Measurements from ENCODE around the gene TRIP10. TPM values are rescaled to one million over a fixed set of nuclear protein-coding genes. Genes with fewer than 3 reads are reported as not detected.

The TRIP10 gene
- total RNA-seq, 1 donor, result 50.1 TPM

GRCh38 chr19:6800991-6801484 lies 61.6 kb downstream of the TRIP10 start:
- H3K4me3 ChIP-seq (ENCODE audit: low read depth, low read length), result no peak overlapping the region
- peak; percentile 3 for DNase-seq (ENCODE audit: low read depth)
- TF ChIP-seq CTCF (IDR thresholded peaks at IDR 0.05; ENCODE audit: insufficient read depth, low read depth, low read length), result no peak

Other genes with a start within 250 kb of the TRIP10 start
- not detected in 2 replicates for gene TUBB4A, start 237.4 kb upstream of the TRIP10 start, total RNA-seq
- 0.32 TPM in 1 of 2 replicates, not detected in the other for gene TNFSF9, start 208.7 kb upstream of the TRIP10 start, total RNA-seq
- not detected in 2 replicates for gene CD70, start 148.5 kb upstream of the TRIP10 start, total RNA-seq
- under 0.01 TPM in 1 of 2 replicates, not detected in the other for gene TNFSF14, start 69.5 kb upstream of the TRIP10 start, total RNA-seq
- 1.6 and 76.0 TPM in 2 replicates for gene C3, start 19.0 kb upstream of the TRIP10 start, total RNA-seq
- 28.3 and 34.1 TPM in 2 replicates for gene GPR108, start 2.1 kb upstream of the TRIP10 start, total RNA-seq
- gene SH2D3A, start 27.8 kb downstream of the TRIP10 start, total RNA-seq, result under 0.01 TPM in 1 of 2 replicates, not detected in the other
- gene VAV1, start 33.0 kb downstream of the TRIP10 start, total RNA-seq, result not detected in 2 replicates
- not detected in 2 replicates for gene ADGRE1, start 147.9 kb downstream of the TRIP10 start, total RNA-seq